ENCODE data around the gene TBC1D4.
"Not testable (repeated sequence)": the region's sequence is repeated elsewhere in the genome, so short reads cannot be mapped to it uniquely, and the experiment has no call there.

Gene TBC1D4

DNA sequence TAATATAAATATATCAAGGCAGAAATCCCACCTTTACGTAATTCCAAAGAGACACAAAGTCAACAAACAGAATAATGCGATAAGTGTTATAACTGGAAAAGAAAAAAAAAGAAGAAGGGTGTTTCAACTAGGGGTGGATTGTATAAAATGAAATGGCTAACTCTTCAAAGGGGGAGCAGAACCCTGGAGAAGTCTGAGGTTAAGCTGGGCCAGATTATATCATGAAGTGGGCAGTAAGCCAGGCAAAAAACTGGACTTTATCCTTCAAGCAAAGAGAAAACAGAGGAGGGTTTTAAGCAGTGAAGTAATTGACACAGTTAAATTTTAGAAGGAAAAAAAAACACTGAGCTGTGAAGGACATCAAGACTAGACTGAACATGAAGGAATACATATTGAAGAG is 41.9 kb downstream of the TBC1D4 start:
- TF ChIP-seq, protein P1, sequence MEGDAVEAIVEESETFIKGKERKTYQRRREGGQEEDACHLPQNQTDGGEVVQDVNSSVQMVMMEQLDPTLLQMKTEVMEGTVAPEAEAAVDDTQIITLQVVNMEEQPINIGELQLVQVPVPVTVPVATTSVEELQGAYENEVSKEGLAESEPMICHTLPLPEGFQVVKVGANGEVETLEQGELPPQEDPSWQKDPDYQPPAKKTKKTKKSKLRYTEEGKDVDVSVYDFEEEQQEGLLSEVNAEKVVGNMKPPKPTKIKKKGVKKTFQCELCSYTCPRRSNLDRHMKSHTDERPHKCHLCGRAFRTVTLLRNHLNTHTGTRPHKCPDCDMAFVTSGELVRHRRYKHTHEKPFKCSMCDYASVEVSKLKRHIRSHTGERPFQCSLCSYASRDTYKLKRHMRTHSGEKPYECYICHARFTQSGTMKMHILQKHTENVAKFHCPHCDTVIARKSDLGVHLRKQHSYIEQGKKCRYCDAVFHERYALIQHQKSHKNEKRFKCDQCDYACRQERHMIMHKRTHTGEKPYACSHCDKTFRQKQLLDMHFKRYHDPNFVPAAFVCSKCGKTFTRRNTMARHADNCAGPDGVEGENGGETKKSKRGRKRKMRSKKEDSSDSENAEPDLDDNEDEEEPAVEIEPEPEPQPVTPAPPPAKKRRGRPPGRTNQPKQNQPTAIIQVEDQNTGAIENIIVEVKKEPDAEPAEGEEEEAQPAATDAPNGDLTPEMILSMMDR (conservative IDR thresholded peaks at IDR 0.05; ENCODE audit: low read length): no peak
- no peak overlapping the region for H3K4me3 ChIP-seq (ENCODE audit: low read length)
- no peak for DNase-seq (ENCODE audit: low read depth)

DNA sequence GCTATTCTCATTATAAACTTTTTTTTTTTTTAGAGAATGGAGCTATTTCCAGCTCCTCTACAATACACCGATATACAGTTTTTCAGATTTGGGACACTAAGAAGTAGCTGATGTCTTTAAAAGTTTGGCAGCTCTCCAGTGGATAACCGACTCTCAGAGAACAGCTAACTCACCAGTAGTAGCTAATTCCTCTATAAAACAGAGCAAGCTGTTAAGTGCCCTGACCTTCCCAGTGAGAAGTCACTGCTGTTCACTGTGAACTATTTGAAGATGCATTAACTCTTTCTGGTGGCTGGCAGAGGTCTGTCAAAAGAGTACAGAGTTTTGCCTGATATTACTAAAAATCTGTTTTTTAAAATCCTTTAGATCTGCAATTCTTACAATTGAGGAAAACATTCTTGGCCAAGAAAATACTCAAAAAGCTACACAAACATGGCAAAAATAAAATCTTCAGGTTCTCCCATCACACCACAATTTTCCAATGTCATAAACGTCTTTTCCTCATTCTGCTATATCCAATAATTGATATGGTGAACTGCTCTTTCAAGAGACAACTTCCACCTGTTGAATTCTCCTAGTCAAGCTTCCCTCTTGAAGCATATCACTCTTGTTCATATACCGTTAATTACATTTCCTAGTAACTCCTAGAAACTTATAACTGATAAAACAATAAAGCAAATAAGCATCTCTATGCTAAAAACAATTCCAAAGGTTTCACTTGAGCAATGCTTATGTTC is 44.2 kb downstream of the TBC1D4 start:
- H3K4me3 ChIP-seq (ENCODE audit: low read length): no peak overlapping the region
- TF ChIP-seq, protein P1 (conservative IDR thresholded peaks at IDR 0.05; ENCODE audit: low read length): no peak
- DNase-seq (ENCODE audit: low read depth): peak; percentile 44

DNA sequence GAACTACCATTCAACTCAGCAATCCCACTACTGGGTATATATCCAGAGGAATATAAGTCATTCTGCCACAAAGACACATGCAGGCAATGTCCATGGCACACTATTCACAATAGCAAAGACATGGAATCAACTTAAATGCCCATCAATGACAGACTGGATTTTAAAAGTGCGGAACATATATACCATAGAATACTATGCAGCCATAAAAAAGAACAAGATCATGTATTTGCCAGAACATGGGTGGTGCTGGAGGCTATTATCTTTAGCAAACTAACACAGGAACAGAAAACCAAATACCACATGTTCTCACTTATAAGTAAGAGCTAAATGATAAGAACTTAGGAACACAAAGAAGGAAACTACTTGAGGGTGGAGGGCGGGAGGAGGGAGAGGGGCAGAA is 47.8 kb downstream of the TBC1D4 start:
- H3K4me3 ChIP-seq (ENCODE audit: low read length); DNase-seq (ENCODE audit: low read depth): not testable (repeated sequence)

DNA sequence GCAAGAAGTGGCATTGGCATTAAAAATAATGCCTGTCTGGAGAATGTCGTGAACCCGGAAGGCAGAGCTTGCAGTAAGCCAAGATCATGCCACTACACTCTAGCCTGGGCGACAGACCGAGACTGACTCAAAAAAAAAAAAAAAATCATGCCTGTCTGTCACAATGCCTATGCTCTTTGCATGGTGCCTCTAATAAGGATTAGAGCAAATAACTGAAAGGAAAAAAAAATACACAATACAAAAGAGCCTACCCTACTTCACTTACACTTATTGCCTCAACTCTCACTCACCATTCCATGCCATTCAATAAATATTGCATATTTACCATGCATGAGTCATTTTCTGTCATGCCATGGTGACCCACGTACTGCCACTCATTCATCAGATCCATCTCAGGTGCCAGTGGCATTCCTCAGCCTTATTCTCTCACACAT is 49.1 kb downstream of the TBC1D4 start:
- no peak for DNase-seq (ENCODE audit: low read depth)
- no peak overlapping the region for H3K4me3 ChIP-seq (ENCODE audit: low read length)
- TF ChIP-seq, protein P1 (conservative IDR thresholded peaks at IDR 0.05; ENCODE audit: low read length): no peak

DNA sequence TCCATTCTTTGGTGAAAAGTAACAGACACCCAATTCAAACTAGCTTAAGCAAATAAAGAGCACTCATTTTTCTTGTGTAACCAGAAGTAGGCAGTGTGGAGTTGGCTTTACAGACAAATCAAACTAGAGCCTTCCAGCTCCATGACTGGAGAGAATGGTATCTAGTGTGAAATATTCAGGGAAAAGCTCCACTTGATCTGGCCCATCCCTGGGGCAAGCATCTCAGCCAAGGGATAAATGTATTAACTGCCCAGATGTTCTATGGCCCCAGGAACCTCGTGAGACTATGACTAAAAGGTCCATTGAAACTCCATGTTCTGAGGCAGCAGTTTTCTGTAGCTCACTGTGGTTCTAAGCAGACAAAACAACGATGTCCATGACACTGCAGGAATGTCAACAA is 49.9 kb downstream of the TBC1D4 start:
- DNase-seq (ENCODE audit: low read depth): peak; percentile 59
- TF ChIP-seq, protein P1 (conservative IDR thresholded peaks at IDR 0.05; ENCODE audit: low read length): no peak

DNA sequence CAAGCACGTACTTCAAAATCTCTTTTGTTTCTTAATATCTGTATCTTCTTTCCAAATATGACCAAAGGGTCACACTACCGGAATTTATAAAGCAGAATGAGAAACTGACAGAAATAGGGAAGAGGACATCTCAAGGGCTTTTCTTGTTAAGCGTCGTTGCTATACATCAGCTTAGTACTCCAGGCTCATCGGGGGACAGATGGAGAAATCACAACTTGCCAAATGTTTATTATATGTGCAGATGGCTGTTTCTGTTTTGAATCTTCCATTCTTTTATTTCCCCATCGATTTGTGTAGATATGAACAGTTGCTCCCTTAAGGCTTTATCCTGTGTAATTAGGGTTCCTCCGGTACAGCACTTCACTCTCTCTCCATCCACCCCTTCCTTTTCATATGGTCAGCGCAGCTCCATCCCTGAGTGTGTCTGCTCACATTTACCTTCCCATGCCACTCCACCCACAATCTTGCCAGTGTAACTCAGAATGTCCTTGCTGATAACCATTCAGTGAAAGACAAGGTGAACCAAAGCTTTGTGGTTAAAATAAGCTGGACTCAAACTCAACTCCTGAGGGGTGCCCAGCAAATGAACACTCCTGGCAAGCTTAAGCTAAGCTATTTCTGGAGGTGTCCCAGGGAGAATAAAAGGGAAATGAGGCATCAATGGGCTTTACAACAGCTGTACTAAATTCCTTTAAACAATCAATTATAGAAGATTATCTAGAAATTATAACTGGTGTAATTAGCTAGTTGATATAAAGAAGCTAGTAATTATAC is 51.3 kb downstream of the TBC1D4 start:
- TF ChIP-seq, protein P1 (conservative IDR thresholded peaks at IDR 0.05; ENCODE audit: low read length): no peak
- DNase-seq (ENCODE audit: low read depth): no peak
- no peak overlapping the region for H3K4me3 ChIP-seq (ENCODE audit: low read length)

More for the DNA sequence above, 49.9 kb downstream of the TBC1D4 start:
- no peak overlapping the region for H3K4me3 ChIP-seq (ENCODE audit: low read length)

DNA sequence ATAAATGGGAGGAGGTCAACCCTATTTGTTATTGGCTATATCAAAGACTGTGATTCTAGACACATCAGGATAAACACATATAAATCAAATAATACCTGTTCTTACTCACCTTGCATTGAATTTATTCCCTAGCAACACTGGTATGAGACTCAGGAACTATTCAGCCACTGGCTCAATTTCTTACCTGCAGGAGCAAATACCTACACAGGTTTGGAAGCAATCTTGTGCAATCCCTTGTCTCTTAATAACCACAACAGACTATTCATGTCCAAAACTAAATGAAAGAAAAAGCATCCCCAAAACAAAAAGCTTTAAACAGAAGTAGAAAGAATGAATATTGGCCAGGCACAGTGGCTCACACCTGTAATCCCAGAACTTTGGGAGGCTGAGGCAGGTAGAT is 55.5 kb downstream of the TBC1D4 start:
- TF ChIP-seq, protein P1 (conservative IDR thresholded peaks at IDR 0.05; ENCODE audit: low read length): no peak
- DNase-seq (ENCODE audit: low read depth): no peak
- H3K4me3 ChIP-seq (ENCODE audit: low read length): no peak overlapping the region

Measured in AG10803 (cell line).